Spleen (tissue), 11 donors: ENCODE measurements around the gene FAM53B. TPM values are rescaled to one million over a fixed set of nuclear protein-coding genes. Genes with fewer than 3 reads are reported as not detected.

Source experiments
- DNase-seq: peaks from one replicate; pipeline ENCODE4 v3.0.0-alpha.2; 2020
- H3K27ac ChIP-seq, 8 donors: fragments of 200-600 bp; sonication (generic) in 7 of 8; 1 replicate in 4 of 8; 2 replicates in 4 of 8; pipeline versions ENCODE4 v1.5.0 to v1.8.0; 2016 to 2021; ENCODE audit warnings: inconsistent platforms in 4 of 8, mild to moderate bottlenecking in 4 of 8, moderate library complexity in 1 of 8
- H3K27me3 ChIP-seq, 7 donors: fragments of 200-600 bp; sonication (generic) in 6 of 7; replicated peaks in 1 of 7; 1 replicate in 4 of 7; 2 replicates in 3 of 7; pipeline versions ENCODE4 v1.5.0 to v1.8.0; 2016 to 2021; ENCODE audit warnings: inconsistent platforms in 3 of 7, mild to moderate bottlenecking in 1 of 7
- H3K36me3 ChIP-seq, 6 donors: fragments of 200-600 bp; sonication (generic) in 5 of 6; 1 replicate in 4 of 6; 2 replicates in 2 of 6; pipeline versions ENCODE4 v1.5.0 to v1.8.0; 2016 to 2021; ENCODE audit warnings: inconsistent platforms in 2 of 6
- H3K4me1 ChIP-seq, 6 donors: fragments of 200-600 bp; sonication (generic) in 5 of 6; 1 replicate in 3 of 6; 2 replicates in 3 of 6; pipeline versions ENCODE4 v1.5.0 to v1.8.0; 2016 to 2021; ENCODE audit warnings: inconsistent platforms in 3 of 6
- H3K4me3 ChIP-seq, 8 donors: fragments of 200-600 bp; sonication (generic) in 7 of 8; 1 replicate in 4 of 8; 2 replicates in 4 of 8; pipeline versions ENCODE4 v1.5.0 to v1.8.0; 2016 to 2021; ENCODE audit warnings: inconsistent platforms in 4 of 8, mild to moderate bottlenecking in 4 of 8, moderate library complexity in 2 of 8
- H3K9me3 ChIP-seq, 8 donors: fragments of 200-600 bp; sonication (generic) in 7 of 8; 1 replicate in 4 of 8; 2 replicates in 4 of 8; pipeline versions ENCODE4 v1.5.0 to v1.8.0; 2016 to 2021; ENCODE audit warnings: inconsistent platforms in 4 of 8
- POLR2A ChIP-seq, 3 donors: fragments of 450-650 bp; IDR thresholded peaks; one replicate each; pipeline ENCODE4 v1.5.1; 2017; ENCODE audit warnings: antibody characterized with exemption in 3 of 3, mild to moderate bottlenecking in 1 of 3
- POLR2AphosphoS5 ChIP-seq, 3 donors: sonication (generic); formaldehyde crosslinking; IDR thresholded peaks; one replicate each; pipeline ENCODE4 v1.5.1; 2017; ENCODE audit warnings: antibody characterized with exemption in 3 of 3
- WGBS, 5 donors: extraction: QIAGEN DNeasy Blood & Tissue Kit in 3 of 5; methylation state at CpG; one replicate each; pipeline versions ENCODE4 v1.1.5 to v1.1.7; 2013 to 2018; 5-methylcytosine and 5-hydroxymethylcytosine counted together
- intact Hi-C: fragments of 100-400 bp; cut with DNase I; formaldehyde crosslinking; loops from one replicate; pipeline ENCODE4 v1.15.0; 2023; ENCODE audit warnings: low total_unique reads
- polyA plus RNA-seq, 3 donors: library from polyadenylated mRNA; stranded (reverse); fragments of 200-250 nt; gene quantifications; one replicate each; pipeline ENCODE4 v1.2.1, GENCODE V29; 2013
- total RNA-seq, 7 donors: library from RNA; depleted of rRNA in 3 of 7; stranded (reverse); fragments of >200 nt in 3 of 7; fragmentation: NEBNext Ultra II Directional in 4 of 7; extraction: Animal tissue kit (Norgen Biotek cat#: 25700) in 4 of 7; gene quantifications; one replicate each; pipeline versions ENCODE4 v1.1.0 to v1.2.1, GENCODE V29; 2016 to 2021
- TF ChIP-seq, protein P1 (sequence below), 11 experiments: fragments of 200-600 bp in 7 of 11; fragments of 450-650 bp in 4 of 11; sonication (generic) in 4 of 11; IDR thresholded peaks in 8 of 11; conservative IDR thresholded peaks in 3 of 11; 1 replicate in 7 of 11; 2 replicates in 4 of 11; pipeline versions ENCODE4 v1.4.0 to v1.8.0; 2016 to 2021; ENCODE audit warnings: antibody characterized with exemption in 11 of 11, inconsistent platforms in 4 of 11, mild to moderate bottlenecking in 1 of 11
- donor health status: healthy with polysubstance abuse.
- donor health status: DM: no; HTN: no; CAD: no; lungs with moderate emphysema.
- donor health status: DM: no; HTN: no; CAD: no.
- donor health status: Bipolar disorder and iron deficiency.
- donor health status: healthy.
- donor health status: DM: no; HTN: no; CAD: no.
- donor health status: DM: yes; HTN: yes; CAD: no.

FAM53B gene
- total and polyA plus RNA-seq, 10 donors: 13.3 to 94.0 (median 56.2) TPM

DNA sequence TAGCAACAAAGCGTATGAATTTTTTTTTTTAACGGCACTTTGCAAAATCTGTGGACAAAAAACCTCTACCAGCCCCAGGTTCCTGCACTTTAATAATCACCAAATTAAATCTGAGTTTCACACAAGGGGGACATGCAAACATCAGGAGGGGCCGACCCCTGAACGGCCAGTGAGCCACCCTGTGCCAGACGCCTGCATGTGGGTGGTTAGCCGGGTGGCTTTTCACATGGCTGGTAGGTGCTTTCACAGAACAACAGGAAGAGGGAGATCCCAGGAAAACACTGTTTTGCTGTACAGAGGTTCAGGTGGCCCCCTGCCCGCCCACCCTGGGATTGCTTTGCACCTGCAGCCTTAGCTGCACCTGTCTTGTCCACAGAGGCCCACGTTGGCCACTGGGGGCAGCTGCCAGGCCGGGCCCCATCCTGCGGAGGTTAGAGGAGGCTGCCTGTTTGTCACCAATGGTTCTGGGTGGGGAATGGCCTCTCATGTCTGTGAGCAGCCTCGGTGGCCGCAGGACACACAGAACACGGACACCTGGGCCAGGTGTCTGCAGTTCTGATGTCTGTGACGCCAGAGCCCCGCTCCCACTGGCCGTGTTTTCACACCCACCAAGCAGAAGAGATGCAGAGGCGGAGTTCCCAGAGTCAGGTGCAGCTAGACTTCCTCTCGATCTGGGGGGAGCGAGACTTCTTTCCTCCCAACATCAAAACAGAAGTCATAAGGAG lies 107.7 kb downstream of the FAM53B start:
- no peaks in the 10 kb centered on the region for H3K27me3 ChIP-seq
- TF ChIP-seq POLR2A (IDR thresholded peaks at IDR 0.05): no peak
- TF ChIP-seq, protein P1, sequence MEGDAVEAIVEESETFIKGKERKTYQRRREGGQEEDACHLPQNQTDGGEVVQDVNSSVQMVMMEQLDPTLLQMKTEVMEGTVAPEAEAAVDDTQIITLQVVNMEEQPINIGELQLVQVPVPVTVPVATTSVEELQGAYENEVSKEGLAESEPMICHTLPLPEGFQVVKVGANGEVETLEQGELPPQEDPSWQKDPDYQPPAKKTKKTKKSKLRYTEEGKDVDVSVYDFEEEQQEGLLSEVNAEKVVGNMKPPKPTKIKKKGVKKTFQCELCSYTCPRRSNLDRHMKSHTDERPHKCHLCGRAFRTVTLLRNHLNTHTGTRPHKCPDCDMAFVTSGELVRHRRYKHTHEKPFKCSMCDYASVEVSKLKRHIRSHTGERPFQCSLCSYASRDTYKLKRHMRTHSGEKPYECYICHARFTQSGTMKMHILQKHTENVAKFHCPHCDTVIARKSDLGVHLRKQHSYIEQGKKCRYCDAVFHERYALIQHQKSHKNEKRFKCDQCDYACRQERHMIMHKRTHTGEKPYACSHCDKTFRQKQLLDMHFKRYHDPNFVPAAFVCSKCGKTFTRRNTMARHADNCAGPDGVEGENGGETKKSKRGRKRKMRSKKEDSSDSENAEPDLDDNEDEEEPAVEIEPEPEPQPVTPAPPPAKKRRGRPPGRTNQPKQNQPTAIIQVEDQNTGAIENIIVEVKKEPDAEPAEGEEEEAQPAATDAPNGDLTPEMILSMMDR (IDR thresholded peaks at IDR 0.05 in 8 of 11, conservative IDR thresholded peaks at IDR 0.05 in 3 of 11): peak in 2 of 11 experiments; percentile 30 to 44
- TF ChIP-seq POLR2AphosphoS5 (IDR thresholded peaks at IDR 0.05): peak; percentile 45 to 52 (median 51)
- peak overlapping the region; percentile 6 to 95 (median 48) for H3K27ac ChIP-seq
- intact Hi-C loops: no loop called here
- peaks cover 48 to 92% (median 70%) of the 10 kb centered on the region in 6 donors for H3K4me1 ChIP-seq
- peak overlapping the region in 1 of 8 donors; percentile 34 for H3K4me3 ChIP-seq
- peaks cover 0 to 4% (median 0%) of the 10 kb centered on the region in 8 donors for H3K9me3 ChIP-seq
- DNase-seq: peak; percentile 84
- H3K36me3 ChIP-seq: peaks cover 0 to 36% (median 2%) of the 10 kb centered on the region in 6 donors
- 52 to 71% (median 67%) methylated on average over 12 to 19 of the region's 19 CpGs for WGBS, 5 donors

DNA sequence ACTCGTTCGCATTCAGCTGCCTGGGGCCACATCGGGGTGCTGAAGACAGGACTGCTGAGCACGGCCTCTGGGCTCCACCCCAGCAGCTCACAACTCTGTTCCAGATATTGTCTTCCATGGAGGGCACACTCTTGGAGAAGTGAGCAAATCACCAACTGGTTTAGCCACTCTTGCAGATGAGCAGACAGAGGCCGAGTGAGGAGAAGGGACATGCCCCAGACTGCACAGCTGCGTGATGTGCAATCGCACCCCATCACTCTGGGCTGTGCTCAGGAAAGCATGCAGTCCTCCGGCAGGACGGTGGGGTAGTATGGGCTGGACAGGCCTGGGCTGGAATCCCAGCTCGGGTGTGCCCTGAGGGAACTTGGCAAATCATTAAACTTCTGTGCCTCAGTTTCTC lies 111.6 kb downstream of the FAM53B start:
- H3K4me1 ChIP-seq: peaks cover 38 to 92% (median 71%) of the 10 kb centered on the region in 6 donors
- no peak overlapping the region for H3K4me3 ChIP-seq
- peaks cover 0 to 4% (median 0%) of the 10 kb centered on the region in 8 donors for H3K9me3 ChIP-seq
- peak overlapping the region in 4 of 8 donors; percentile 51 to 88 (median 66) for H3K27ac ChIP-seq
- 85 to 96% (median 92%) methylated on average over 10 of the region's 10 CpGs for WGBS, 5 donors
- peaks cover 0 to 30% (median 2%) of the 10 kb centered on the region in 6 donors for H3K36me3 ChIP-seq
- H3K27me3 ChIP-seq: no peaks in the 10 kb centered on the region
- TF ChIP-seq, protein P1 (IDR thresholded peaks at IDR 0.05 in 8 of 11, conservative IDR thresholded peaks at IDR 0.05 in 3 of 11): no peak
- TF ChIP-seq POLR2A (IDR thresholded peaks at IDR 0.05) (no peak), POLR2AphosphoS5 (IDR thresholded peaks at IDR 0.05) (peak in 1 of 3 donors; percentile 8)
- peak; percentile 64 for DNase-seq
- intact Hi-C loops: no loop called here

DNA sequence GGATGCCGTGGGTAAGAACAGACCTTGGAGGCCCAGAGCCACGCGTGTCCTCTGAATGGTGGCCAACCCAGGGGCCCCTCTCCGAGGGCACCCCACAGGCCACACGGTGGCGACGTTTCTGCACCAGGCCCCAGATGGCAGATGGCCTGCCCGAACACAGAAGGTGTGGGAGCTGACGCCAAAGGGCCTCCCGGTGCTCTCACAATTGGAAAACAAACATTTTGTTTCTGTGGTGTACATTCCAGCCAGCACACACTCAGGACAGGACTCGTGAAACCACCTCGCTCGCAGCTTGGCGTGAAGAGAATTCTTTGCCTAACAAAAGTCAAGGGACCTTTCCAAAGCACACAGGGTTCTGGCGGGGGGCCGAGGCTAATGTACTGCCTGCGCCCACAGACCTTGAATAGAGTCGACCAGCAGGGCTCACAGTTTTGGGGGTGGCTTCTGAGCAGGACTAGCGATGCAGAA lies 112.1 kb downstream of the FAM53B start:
- intact Hi-C loops: no loop called here
- 37 to 76% (median 70%) methylated on average over 5 to 19 of the region's 19 CpGs for WGBS, 5 donors
- H3K27ac ChIP-seq: peak overlapping the region in 4 of 8 donors; percentile 51 to 88 (median 66)

More for the DNA sequence above, 112.1 kb downstream of the FAM53B start:
- DNase-seq: peak; percentile 69
- Histone ChIP-seq H3K27me3 (no peaks in the 10 kb centered on the region), H3K4me1 (peaks cover 38 to 92% (median 71%) of the 10 kb centered on the region in 6 donors), H3K4me3 (no peak overlapping the region), H3K9me3 (peaks cover 0 to 4% (median 0%) of the 10 kb centered on the region in 8 donors), H3K36me3 (peaks cover 0 to 30% (median 2%) of the 10 kb centered on the region in 6 donors)
- TF ChIP-seq POLR2AphosphoS5 (IDR thresholded peaks at IDR 0.05): peak in 2 of 3 donors; percentile 45 to 63
- TF ChIP-seq, protein P1 (IDR thresholded peaks at IDR 0.05 in 8 of 11, conservative IDR thresholded peaks at IDR 0.05 in 3 of 11): peak in 10 of 11 experiments; percentile 11 to 62 (median 38)
- TF ChIP-seq POLR2A (IDR thresholded peaks at IDR 0.05): no peak
